ENCODE results near the gene DEPP1. TPM values are rescaled to one million over a fixed set of nuclear protein-coding genes. Genes with fewer than 3 reads are reported as not detected.

The DEPP1 gene
- total RNA-seq, 1 donor from 2014 or later: 1.5 TPM

DNA sequence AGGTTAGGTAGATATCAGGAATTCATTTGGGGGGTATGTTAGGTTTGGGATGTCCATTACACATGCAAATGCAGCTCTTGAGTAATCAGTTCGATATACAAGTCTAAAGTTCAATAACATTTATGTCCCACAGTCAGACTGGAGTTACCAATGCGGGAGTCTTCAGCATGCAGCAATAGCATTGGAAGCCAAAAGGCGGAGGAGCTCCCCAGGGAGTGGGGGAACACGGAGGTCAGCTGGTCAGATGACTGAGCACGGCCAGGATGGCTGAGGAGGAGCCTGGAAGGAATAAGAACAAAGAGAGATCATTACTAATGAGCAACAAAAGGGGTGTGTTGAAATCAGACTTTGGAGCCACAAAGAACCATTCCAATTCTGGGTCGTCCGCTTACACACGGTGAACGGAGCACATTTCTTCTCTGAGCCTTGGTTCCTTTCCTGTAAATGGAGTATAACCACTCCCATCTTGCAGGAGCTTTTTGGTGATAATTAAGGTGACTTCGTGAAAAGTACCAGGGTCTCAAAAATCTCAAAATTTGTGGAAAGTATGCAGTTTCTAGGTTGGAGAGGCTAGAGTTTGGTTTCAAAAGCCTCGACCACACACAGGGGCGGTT, 21.6 kb upstream of the DEPP1 start:
- H3K27me3 Mint-ChIP-seq (ENCODE audit: low read depth): peaks cover 10% of the 10 kb centered on the region
- intact Hi-C loops (cut with micrococcal nuclease): loop anchor here (10.0 kb wide), 3 partner anchors 465 to 1185 kb away; partner anchors contain the start of gene ZFAND4
- peaks cover 41% of the 10 kb centered on the region for H3K36me3 Mint-ChIP-seq (ENCODE audit: low read depth)
- peaks cover 22% of the 10 kb centered on the region for H3K9me3 Mint-ChIP-seq
- peak overlapping the region; percentile 86 for H3K4me3 Mint-ChIP-seq (ENCODE audit: low read depth)
- peak overlapping the region; percentile 93 for H3K27ac Mint-ChIP-seq
- peaks cover 42% of the 10 kb centered on the region for H3K4me1 Mint-ChIP-seq (ENCODE audit: low read depth)
- no peak for DNase-seq (ENCODE audit: low spot score)

- Mint-ChIP-seq H3K27ac (no peak overlapping the region), H3K4me1 (ENCODE audit: low read depth) (peaks cover 43% of the 10 kb centered on the region)
Observed at GRCh38 chr10:44998146-44998631, 19.6 kb upstream of the DEPP1 start.

GRCh38 chr10:44997105-44997748, 18.6 kb upstream of the DEPP1 start:
- Mint-ChIP-seq H3K36me3 (ENCODE audit: low read depth) (peaks cover 11% of the 10 kb centered on the region), H3K4me1 (ENCODE audit: low read depth) (peaks cover 35% of the 10 kb centered on the region), H3K9me3 (peaks cover under 1% of the 10 kb centered on the region), H3K27me3 (ENCODE audit: low read depth) (peaks cover 10% of the 10 kb centered on the region), H3K27ac (no peak overlapping the region), H3K4me3 (ENCODE audit: low read depth) (no peak overlapping the region)
- intact Hi-C loops (cut with micrococcal nuclease): no loop called here
- no peak for DNase-seq (ENCODE audit: low spot score)

More at GRCh38 chr10:44998146-44998631, 19.6 kb upstream of the DEPP1 start:
- peaks cover 10% of the 10 kb centered on the region for H3K27me3 Mint-ChIP-seq (ENCODE audit: low read depth)
- H3K9me3 Mint-ChIP-seq: peaks cover 8% of the 10 kb centered on the region
- no peak for DNase-seq (ENCODE audit: low spot score)
- no peak overlapping the region for H3K4me3 Mint-ChIP-seq (ENCODE audit: low read depth)
- intact Hi-C loops (cut with micrococcal nuclease): no loop called here
- peaks cover 21% of the 10 kb centered on the region for H3K36me3 Mint-ChIP-seq (ENCODE audit: low read depth)

DNA sequence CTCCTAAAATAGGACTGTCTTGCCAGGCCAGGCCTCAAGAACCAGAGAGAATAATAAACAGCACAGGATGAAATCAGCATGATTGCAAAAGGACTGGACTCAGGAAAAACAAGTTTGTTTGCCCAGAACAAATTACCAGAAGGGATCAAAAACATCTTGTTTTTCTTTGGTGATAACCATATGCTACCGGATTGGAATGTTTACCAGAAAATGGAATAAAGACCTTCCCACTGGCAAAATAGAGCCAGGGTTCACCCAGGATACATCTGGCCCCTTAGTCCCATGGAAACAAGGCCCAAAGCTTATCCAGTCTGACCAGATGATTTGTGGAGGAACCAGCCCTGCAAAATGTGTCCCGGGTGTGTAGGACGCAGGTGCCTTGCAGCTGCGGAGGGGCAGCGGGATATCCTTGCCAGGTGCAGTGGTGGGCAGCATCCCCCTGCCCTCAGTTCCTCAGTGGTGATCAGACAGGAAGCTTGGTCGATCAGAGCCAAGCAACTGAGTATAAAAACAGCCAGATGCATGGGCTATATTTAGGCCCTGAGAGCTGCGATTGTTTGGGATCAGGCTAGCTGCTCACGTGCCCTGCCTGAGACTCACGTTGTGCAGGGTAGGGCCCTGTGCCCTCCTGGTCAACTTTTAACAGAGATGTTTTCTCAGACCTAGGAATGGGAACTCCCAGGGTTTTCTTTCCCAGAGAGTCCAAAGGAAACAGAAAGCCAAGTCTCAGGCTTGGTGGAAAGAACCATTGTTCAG, 17.5 kb upstream of the DEPP1 start:
- Mint-ChIP-seq H3K4me1 (ENCODE audit: low read depth) (peaks cover 32% of the 10 kb centered on the region), H3K27ac (no peak overlapping the region)
- intact Hi-C loops (cut with micrococcal nuclease): no loop called here

GRCh38 chr10:44995581-44995913, 16.9 kb upstream of the DEPP1 start:
- DNase-seq (ENCODE audit: low spot score): no peak
- Mint-ChIP-seq H3K27ac (no peak overlapping the region), H3K4me3 (ENCODE audit: low read depth) (no peak overlapping the region), H3K27me3 (ENCODE audit: low read depth) (peaks cover 13% of the 10 kb centered on the region), H3K36me3 (ENCODE audit: low read depth) (peaks cover 4% of the 10 kb centered on the region), H3K4me1 (ENCODE audit: low read depth) (peaks cover 32% of the 10 kb centered on the region), H3K9me3 (no peaks in the 10 kb centered on the region)
- intact Hi-C loops (cut with micrococcal nuclease): no loop called here

More for the DNA sequence above, 17.5 kb upstream of the DEPP1 start:
- peaks cover 10% of the 10 kb centered on the region for H3K27me3 Mint-ChIP-seq (ENCODE audit: low read depth)
- H3K9me3 Mint-ChIP-seq: no peaks in the 10 kb centered on the region
- DNase-seq (ENCODE audit: low spot score): no peak
- H3K36me3 Mint-ChIP-seq (ENCODE audit: low read depth): peaks cover 4% of the 10 kb centered on the region
- H3K4me3 Mint-ChIP-seq (ENCODE audit: low read depth): no peak overlapping the region

- peaks cover under 1% of the 10 kb centered on the region for H3K36me3 Mint-ChIP-seq (ENCODE audit: low read depth)
- no peak overlapping the region for H3K27ac Mint-ChIP-seq
Observed at GRCh38 chr10:44994752-44995530, 16.3 kb upstream of the DEPP1 start.

DNA sequence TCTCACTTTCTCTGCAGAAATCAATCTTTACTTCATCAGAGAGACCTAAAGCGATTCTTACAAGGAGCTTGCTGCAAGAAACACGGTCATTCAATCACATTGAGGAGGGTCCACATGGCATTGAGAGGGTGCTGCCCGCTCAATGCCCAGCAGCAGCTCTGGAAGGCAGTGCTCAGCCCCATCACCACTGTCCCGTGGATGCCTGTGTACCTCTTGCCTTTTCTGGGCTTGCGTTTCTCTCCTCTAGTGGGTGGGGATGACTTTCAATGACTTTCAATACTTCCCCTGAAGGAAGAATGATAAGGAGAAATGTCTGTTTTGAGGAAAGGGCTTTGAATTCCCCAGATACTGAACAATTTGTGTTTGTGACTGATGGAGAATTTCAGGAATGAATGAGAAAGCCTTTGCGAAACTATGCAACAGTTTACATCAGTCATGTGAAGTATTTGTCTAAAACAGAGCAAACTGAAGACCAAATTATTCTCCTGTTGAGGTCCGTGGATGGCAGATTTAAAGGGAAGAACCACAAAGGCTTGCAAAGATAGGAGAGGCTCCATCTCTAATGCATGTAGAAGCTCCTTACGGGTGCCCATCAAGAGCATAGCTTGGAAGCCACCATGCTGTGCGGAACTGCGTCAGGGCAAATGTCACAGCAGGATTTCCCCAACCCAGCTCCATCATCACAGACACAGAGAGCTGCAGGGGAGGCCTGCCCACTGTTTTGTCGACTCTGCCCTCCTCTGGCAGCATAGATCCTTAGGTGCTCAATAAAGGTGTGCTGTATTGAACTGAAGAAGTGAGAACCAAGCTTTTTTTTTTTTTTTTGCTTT, 15.5 kb upstream of the DEPP1 start:
- no peak overlapping the region for H3K4me3 Mint-ChIP-seq (ENCODE audit: low read depth)
- no peak overlapping the region for H3K27ac Mint-ChIP-seq
- no peaks in the 10 kb centered on the region for H3K36me3 Mint-ChIP-seq (ENCODE audit: low read depth)
- no peaks in the 10 kb centered on the region for H3K9me3 Mint-ChIP-seq
- DNase-seq (ENCODE audit: low spot score): no peak
- peaks cover 17% of the 10 kb centered on the region for H3K27me3 Mint-ChIP-seq (ENCODE audit: low read depth)
- intact Hi-C loops (cut with micrococcal nuclease): no loop called here
- H3K4me1 Mint-ChIP-seq (ENCODE audit: low read depth): peaks cover 21% of the 10 kb centered on the region

More at GRCh38 chr10:44994752-44995530, 16.3 kb upstream of the DEPP1 start:
- Mint-ChIP-seq H3K4me1 (ENCODE audit: low read depth) (peaks cover 27% of the 10 kb centered on the region), H3K27me3 (ENCODE audit: low read depth) (peaks cover 16% of the 10 kb centered on the region), H3K4me3 (ENCODE audit: low read depth) (no peak overlapping the region), H3K9me3 (no peaks in the 10 kb centered on the region)
- intact Hi-C loops (cut with micrococcal nuclease): no loop called here
- DNase-seq (ENCODE audit: low spot score): no peak

GRCh38 chr10:44993226-44993921, 14.8 kb upstream of the DEPP1 start:
- H3K4me1 Mint-ChIP-seq (ENCODE audit: low read depth): peaks cover 21% of the 10 kb centered on the region
- H3K36me3 Mint-ChIP-seq (ENCODE audit: low read depth): no peaks in the 10 kb centered on the region
- no peak overlapping the region for H3K4me3 Mint-ChIP-seq (ENCODE audit: low read depth)
- DNase-seq (ENCODE audit: low spot score): no peak
- H3K9me3 Mint-ChIP-seq: no peaks in the 10 kb centered on the region
- no peak overlapping the region for H3K27ac Mint-ChIP-seq
- intact Hi-C loops (cut with micrococcal nuclease): no loop called here
- peaks cover 16% of the 10 kb centered on the region for H3K27me3 Mint-ChIP-seq (ENCODE audit: low read depth)

GRCh38 chr10:44992732-44993225, 14.2 kb upstream of the DEPP1 start:
- H3K27me3 Mint-ChIP-seq (ENCODE audit: low read depth): peaks cover 13% of the 10 kb centered on the region
- H3K4me1 Mint-ChIP-seq (ENCODE audit: low read depth): peaks cover 21% of the 10 kb centered on the region
- H3K4me3 Mint-ChIP-seq (ENCODE audit: low read depth): no peak overlapping the region
- no peak overlapping the region for H3K27ac Mint-ChIP-seq
- no peaks in the 10 kb centered on the region for H3K36me3 Mint-ChIP-seq (ENCODE audit: low read depth)
- DNase-seq (ENCODE audit: low spot score): no peak
- intact Hi-C loops (cut with micrococcal nuclease): no loop called here
- no peaks in the 10 kb centered on the region for H3K9me3 Mint-ChIP-seq

DNA sequence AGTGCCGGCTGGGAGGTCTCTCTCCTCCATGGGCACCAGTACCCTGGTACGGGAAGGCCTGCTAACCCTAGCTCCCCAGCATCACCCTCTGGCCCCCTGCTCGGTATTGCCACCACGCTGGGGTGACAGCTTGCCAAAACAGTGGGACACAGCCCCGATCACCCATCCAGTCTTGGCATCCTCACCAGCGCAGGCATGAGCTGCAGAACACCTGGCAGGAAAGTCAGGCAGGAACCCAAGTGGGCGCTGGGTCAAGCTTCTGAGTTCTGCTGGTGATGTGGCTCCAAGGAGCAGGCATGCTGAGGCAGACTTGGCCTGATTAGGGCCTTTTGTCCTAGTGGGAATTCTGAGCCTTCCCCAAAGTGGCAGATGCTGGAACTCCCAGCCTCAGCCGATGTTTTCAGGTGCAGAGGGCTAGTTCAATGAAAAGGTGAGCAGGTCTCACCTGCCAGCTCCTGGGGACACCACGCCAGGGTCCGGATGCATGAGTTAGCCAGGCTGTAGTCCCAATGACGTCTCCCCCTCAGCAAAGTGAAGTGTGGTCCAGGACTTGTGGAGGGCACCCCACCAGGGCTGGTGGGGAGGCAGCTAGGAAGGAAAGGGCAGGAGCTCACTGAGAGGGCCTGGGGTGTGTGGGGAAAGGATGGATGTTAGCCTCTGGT, 13.6 kb upstream of the DEPP1 start:
- DNase-seq (ENCODE audit: low spot score): no peak
- Mint-ChIP-seq H3K9me3 (no peaks in the 10 kb centered on the region), H3K4me1 (ENCODE audit: low read depth) (peaks cover 20% of the 10 kb centered on the region), H3K27me3 (ENCODE audit: low read depth) (peaks cover 15% of the 10 kb centered on the region), H3K27ac (no peak overlapping the region), H3K4me3 (ENCODE audit: low read depth) (no peak overlapping the region), H3K36me3 (ENCODE audit: low read depth) (no peaks in the 10 kb centered on the region)
- intact Hi-C loops (cut with micrococcal nuclease): no loop called here

- no peak for DNase-seq (ENCODE audit: low spot score)
- Mint-ChIP-seq H3K27me3 (ENCODE audit: low read depth) (peaks cover 15% of the 10 kb centered on the region), H3K4me3 (ENCODE audit: low read depth) (no peak overlapping the region), H3K9me3 (no peaks in the 10 kb centered on the region), H3K27ac (no peak overlapping the region), H3K36me3 (ENCODE audit: low read depth) (no peaks in the 10 kb centered on the region), H3K4me1 (ENCODE audit: low read depth) (peaks cover 19% of the 10 kb centered on the region)
- intact Hi-C loops (cut with micrococcal nuclease): no loop called here
Observed at GRCh38 chr10:44991571-44991970, 13.0 kb upstream of the DEPP1 start.
